Measurements from ENCODE around the gene SURF2.

DNA sequence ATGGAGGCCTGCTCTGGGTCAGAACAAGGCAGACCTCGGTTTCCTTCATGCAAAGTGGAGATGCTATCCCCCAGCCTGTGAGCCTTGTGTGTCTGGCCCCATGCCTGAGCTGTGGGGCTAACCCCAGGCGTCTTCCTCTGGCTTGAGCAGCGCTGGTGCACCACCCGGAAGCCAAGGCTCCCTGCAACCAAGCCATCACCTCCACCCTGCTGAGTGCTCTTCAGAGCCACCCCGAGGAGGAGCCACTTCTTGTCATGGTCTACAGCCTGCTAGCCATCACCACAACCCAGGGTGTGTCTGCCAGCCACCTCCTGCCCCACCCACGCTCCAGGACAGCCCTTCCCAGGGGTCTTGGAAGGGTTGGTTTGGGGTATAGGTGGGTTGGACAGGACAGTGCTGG lies 45.2 kb downstream of the SURF2 start:
- no peak for TF ChIP-seq MXI1 (IDR thresholded peaks at IDR 0.05; ENCODE audit: low read depth, low read length)
- TF ChIP-seq YY1 (IDR thresholded peaks at IDR 0.05; ENCODE audit: low read depth), result no peak
- TF ChIP-seq, protein P1, sequence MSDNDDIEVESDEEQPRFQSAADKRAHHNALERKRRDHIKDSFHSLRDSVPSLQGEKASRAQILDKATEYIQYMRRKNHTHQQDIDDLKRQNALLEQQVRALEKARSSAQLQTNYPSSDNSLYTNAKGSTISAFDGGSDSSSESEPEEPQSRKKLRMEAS (IDR thresholded peaks at IDR 0.05; ENCODE audit: low read depth), result no peak
- no peak for TF ChIP-seq EP300 (IDR thresholded peaks at IDR 0.05; ENCODE audit: borderline replicate concordance in 1 of 2, low read depth in 1 of 2, low read length in 1 of 2)
- no peak for TF ChIP-seq JUND (IDR thresholded peaks at IDR 0.05)
- TF ChIP-seq TAF1 (IDR thresholded peaks at IDR 0.05; ENCODE audit: borderline replicate concordance, low read depth, low read length), result no peak
- TF ChIP-seq, protein P2, sequence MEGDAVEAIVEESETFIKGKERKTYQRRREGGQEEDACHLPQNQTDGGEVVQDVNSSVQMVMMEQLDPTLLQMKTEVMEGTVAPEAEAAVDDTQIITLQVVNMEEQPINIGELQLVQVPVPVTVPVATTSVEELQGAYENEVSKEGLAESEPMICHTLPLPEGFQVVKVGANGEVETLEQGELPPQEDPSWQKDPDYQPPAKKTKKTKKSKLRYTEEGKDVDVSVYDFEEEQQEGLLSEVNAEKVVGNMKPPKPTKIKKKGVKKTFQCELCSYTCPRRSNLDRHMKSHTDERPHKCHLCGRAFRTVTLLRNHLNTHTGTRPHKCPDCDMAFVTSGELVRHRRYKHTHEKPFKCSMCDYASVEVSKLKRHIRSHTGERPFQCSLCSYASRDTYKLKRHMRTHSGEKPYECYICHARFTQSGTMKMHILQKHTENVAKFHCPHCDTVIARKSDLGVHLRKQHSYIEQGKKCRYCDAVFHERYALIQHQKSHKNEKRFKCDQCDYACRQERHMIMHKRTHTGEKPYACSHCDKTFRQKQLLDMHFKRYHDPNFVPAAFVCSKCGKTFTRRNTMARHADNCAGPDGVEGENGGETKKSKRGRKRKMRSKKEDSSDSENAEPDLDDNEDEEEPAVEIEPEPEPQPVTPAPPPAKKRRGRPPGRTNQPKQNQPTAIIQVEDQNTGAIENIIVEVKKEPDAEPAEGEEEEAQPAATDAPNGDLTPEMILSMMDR (IDR thresholded peaks at IDR 0.05), result no peak
- no peak for TF ChIP-seq RAD21 (IDR thresholded peaks at IDR 0.05; ENCODE audit: low read length)
- TF ChIP-seq, protein P3, sequence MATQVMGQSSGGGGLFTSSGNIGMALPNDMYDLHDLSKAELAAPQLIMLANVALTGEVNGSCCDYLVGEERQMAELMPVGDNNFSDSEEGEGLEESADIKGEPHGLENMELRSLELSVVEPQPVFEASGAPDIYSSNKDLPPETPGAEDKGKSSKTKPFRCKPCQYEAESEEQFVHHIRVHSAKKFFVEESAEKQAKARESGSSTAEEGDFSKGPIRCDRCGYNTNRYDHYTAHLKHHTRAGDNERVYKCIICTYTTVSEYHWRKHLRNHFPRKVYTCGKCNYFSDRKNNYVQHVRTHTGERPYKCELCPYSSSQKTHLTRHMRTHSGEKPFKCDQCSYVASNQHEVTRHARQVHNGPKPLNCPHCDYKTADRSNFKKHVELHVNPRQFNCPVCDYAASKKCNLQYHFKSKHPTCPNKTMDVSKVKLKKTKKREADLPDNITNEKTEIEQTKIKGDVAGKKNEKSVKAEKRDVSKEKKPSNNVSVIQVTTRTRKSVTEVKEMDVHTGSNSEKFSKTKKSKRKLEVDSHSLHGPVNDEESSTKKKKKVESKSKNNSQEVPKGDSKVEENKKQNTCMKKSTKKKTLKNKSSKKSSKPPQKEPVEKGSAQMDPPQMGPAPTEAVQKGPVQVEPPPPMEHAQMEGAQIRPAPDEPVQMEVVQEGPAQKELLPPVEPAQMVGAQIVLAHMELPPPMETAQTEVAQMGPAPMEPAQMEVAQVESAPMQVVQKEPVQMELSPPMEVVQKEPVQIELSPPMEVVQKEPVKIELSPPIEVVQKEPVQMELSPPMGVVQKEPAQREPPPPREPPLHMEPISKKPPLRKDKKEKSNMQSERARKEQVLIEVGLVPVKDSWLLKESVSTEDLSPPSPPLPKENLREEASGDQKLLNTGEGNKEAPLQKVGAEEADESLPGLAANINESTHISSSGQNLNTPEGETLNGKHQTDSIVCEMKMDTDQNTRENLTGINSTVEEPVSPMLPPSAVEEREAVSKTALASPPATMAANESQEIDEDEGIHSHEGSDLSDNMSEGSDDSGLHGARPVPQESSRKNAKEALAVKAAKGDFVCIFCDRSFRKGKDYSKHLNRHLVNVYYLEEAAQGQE (IDR thresholded peaks at IDR 0.05; ENCODE audit: low read depth, low read length), result no peak
- no peak for TF ChIP-seq EZH2phosphoT487 (IDR thresholded peaks at IDR 0.05; ENCODE audit: borderline replicate concordance, low read depth)
- TF ChIP-seq MEF2A (IDR thresholded peaks at IDR 0.05; ENCODE audit: borderline replicate concordance, low read depth), result no peak
